Skin of body (tissue), 2 donors: ENCODE measurements around the gene NEURL1. TPM values are rescaled to one million over a fixed set of nuclear protein-coding genes. Genes with fewer than 3 reads are reported as not detected.
"Not testable (repeated sequence)": the region's sequence is repeated elsewhere in the genome, so short reads cannot be mapped to it uniquely, and the experiment has no call there.

Experiments
- DNase-seq: peaks from one replicate; lab custom pipeline; 2025; lab: John Stamatoyannopoulos, UW
- total RNA-seq: library from RNA; depleted of rRNA; stranded (reverse); fragments of >200 nt; gene quantifications from one replicate; pipeline ENCODE4 v1.2.3, GENCODE V29; 2014

NEURL1 gene
- total RNA-seq, 1 donor from 2014 or later, result 2.1 TPM

DNA sequence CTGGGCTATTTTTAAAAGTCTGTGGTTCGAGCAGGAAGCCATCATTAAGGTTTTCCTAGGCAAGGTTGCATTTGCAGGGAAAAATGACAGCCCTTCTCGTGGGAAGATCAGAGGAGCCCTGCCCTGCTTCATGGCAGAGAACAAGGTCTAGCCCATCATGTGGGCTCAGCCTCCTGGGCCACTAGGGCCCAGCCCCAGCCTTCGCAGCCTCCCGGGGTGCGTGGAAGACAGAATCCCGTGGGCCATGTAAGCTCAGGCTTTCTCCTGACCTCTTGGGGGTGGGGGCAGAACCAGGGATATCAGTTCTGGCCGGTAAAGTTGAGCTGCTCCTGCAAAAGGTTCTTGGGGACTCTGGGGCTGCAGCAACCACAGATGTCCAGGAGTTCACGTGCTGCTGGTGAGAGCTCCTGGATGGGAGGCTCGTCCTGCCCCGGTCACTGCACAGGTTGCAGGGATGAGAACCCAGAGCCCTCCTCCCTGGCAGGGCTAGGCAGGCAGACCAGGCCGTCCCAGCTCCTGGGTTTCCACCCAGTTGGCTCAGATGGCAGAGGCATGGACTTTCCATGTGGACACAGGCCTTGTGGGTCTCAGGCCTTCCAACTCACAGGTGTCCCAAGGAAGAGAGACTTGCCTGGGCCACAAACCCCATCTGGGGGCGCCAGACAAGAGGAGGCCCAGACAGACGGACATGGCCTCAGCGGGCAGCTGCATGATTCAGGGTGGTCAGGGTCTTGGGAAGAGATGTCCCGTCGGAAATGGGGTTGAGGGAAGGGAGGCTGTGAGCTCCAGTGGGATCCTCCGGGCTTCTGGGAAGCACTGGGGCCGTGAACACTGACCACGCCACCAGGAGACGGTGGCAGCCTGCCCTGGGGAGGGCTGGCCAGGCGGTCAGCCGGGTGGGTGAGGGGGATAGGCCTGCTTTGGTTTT lies 126.2 kb downstream of the NEURL1 start:
- no peak for DNase-seq

- DNase-seq, result no peak
Measured at GRCh38 chr10:103620352-103620740, 126.8 kb downstream of the NEURL1 start.

DNA sequence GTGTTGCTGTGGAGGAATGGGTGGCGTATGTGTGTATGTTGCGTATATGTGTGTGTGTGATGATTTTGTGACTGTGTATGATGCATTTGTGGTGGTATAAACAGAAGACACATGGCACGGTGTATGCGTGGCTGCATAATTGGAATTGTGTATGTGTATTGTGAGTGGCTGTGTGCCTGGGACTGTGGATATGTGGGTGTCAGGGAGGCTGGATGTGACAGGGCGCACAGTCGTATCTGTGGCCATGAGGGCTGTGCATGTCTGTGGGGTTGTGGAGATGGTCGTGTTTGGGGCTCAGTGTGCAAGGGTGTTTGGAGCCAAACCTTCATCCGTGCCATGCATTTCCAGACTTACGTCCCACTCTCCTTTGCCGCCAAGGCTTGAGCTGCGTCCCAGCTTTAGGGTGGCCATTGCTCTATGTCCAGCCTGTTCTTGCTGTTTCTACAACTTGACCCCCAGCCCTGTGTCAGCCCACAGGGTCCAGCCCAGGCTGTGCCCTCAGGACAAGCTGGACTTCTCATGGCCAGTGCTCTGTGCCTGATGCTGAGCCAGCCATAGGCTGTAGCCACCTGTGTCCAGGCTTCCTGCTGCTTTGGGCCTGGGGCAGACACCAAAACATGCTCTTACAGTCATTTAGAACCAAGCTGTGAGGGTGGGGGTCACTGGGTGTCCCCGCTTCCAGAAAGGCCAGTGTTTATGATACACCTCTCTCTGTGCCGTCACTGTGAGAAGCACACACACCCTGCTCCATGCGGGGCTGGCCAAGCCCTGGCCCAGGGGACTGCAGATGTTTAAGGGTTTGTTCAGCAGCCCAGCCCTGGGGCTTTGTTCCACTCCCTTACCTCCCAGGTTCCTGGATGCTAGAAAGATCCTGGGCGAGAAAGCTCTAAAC lies 127.6 kb downstream of the NEURL1 start:
- no peak for DNase-seq

DNA sequence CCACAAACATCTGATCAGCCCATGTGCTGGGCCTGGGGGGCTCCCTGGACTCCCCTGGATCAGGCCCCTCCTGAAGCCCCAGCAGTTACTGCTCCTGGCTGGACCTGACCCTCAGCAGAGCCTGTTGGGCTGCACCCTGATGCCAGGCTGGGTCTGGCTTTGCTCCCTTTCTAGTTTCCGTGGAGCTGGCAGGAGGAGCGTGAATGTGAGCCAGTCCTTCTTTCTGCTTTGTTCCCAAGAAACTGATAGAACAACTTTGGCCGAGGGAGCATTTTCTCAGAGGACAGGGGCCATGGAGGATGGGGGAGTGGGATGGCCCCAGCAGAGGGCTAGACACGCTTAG lies 128.2 kb downstream of the NEURL1 start:
- DNase-seq, result no peak

DNA sequence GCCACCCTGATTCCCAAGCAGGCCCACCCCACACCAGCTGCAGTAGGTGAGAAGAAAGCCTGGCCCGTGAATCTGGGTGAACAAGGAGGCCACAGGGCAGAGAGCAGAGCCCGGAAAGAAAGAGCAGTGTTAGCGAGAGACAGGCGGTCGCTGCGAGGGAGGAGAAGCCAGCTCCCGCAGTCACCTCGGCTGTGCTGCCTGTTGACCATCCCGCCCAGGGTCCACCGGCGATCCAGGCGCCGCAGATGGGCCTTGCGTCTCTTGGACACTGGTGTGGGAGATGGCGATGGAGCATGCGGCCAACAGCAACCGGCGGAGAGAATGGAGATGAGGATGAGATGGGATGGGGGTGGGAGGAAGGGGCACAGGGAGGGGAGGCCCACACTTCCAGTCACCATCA lies 128.8 kb downstream of the NEURL1 start:
- no peak for DNase-seq

DNA sequence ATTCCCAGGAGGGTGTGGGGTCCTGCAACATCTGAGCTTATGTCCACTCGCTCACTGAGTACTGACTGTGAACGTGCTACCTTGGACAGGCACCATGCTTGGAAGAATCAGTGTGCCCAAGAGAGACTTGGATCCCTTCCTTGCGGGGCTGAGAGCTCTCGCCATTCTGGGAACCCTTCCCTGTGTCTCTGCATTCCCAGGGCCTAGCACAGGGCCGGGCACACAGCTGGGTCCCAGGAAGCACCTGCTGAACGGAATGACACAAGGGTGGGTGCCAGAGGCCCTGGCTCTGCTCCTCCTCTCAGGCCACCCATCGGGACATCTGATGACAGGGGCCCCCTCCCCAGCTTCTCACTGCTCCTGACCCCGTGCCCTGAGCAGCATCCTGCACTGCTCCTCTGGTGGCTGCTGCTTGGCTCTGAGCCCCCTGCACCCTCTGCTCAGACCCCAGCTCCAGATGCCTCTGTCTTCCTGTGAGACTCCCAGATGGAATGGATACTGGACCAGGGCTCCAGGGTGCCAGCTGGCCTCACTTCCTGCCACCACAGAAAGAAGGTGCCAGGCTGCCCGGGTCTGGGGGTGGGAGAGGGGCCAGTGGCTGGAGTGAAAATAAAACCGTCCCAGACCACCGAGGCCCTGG lies 129.6 kb downstream of the NEURL1 start:
- no peak for DNase-seq

- DNase-seq, result no peak
Measured at GRCh38 chr10:103626178-103626577, 132.7 kb downstream of the NEURL1 start.

DNA sequence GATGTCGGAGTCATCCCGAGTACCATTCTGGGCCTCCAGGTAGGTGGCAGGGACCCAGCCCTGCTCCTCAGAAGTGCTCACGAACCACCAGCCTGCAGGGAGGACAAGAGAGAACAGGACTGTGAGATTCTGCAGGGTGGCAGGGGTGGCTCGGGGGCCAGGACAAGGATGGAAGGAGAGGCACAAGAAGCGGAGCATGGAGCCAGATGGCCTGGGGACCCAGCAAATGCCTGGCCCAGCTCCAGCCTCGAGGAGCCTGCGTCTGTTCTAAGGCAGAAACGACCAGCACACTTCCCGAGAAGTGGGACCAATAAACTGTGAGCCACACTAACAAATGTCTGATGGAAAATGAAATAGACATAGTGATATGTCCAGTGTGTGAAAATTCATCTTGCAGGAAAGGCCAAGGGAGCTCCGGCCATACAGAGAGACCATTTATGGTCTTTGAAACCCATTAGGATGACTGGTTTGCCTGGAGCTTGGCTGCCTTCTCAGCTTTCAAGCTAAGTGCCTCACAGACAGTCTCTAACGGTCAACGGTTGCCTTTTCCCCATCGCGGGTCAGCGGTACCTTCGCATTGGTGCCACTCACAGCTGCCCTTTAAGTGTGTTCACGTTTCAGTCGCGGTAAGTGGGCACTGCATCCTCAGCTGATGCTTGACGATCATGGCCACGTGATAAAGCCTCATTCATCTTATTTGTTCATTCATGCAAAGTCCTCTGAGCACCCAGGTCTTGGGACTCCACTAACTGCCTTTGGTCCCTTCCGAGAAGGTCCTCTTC lies 133.8 kb downstream of the NEURL1 start:
- DNase-seq, result no peak

GRCh38 chr10:103627893-103628292 lies 134.4 kb downstream of the NEURL1 start:
- no peak for DNase-seq

- no peak for DNase-seq
Measured at GRCh38 chr10:103629581-103629980, 136.1 kb downstream of the NEURL1 start.

DNA sequence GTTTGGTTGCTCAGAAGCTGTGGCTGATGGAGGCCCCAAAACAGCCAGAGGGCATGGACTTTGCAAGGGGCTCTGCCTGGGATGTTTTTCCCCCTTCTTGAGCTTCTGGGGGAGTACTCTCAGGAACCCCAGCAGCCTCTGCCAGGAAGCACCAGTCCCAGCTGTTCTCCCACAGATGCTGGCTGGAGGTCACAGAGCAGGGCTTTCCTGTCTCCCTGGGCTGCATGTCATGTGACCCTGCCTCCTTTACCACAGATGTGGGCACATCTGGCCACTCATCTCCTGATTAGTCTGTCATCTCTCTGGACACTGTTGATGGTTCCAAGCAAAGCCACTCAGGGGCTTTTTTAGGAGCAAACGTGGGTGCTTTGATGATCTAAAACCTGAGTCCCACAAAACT lies 136.7 kb downstream of the NEURL1 start:
- DNase-seq, result no peak

DNA sequence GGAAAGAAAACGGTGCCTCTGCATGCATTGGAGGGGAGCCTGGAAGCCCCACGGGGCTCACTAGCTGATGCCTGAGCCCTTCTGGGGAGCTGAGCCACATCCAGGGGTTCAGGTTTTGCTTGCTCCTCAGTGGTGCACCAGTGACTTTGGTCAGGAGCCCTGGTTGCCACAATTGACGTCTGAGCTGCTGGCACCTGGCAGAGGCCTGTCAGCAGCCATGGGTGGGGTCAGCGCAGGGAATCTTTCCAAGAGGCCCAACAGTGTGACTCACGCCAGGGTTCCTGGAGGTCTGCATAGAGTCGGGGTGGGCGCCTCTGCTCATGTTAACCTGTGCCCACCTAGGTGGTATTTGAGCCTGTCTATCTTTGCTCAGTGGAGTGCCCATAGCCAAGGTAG lies 138.7 kb downstream of the NEURL1 start:
- DNase-seq, result no peak

- DNase-seq, result not testable (repeated sequence)
Measured at GRCh38 chr10:103632871-103633270, 139.4 kb downstream of the NEURL1 start.

DNA sequence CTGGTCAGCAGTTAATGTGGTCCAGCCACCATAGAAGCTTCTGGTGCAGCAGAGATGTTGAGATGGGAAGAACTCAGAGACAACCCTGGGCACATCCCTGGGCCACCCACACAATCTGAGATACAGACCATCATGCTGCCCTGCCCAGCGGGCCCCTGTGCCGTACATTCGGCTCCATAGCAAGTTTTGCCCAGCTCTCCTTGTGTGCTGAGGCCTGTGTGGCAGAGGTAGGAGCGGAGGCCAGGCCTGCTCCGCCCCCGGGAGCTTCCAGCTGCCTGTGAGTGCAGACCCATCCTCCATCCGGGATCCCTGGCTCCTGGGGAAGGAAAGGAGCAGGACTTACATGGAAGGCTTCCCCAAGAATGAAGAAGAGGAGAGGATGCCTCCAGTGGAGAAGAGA lies 140.3 kb downstream of the NEURL1 start:
- DNase-seq, result no peak

DNA sequence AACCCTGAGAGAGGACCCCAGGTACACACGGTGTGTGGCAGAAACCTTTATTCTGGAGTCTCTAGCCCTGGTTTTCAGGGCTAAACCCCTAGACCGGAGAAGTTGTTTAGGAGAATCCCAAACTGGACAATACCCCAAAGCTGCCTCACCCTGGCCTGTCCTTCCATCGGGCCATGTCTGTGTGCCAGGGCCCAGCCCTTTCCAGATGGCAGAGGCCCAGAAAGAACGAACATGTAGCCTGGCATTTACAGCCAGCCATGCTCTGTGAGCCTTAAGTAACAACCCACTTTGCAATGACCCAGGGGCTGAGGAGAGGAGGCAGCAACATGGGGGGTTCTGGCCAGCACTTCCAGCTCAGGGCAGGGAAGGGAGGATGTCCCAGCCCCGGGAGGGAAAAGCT lies 142.1 kb downstream of the NEURL1 start:
- no peak for DNase-seq

GRCh38 chr10:103636492-103636891 lies 143.0 kb downstream of the NEURL1 start:
- no peak for DNase-seq

GRCh38 chr10:103637011-103637410 lies 143.5 kb downstream of the NEURL1 start:
- no peak for DNase-seq

DNA sequence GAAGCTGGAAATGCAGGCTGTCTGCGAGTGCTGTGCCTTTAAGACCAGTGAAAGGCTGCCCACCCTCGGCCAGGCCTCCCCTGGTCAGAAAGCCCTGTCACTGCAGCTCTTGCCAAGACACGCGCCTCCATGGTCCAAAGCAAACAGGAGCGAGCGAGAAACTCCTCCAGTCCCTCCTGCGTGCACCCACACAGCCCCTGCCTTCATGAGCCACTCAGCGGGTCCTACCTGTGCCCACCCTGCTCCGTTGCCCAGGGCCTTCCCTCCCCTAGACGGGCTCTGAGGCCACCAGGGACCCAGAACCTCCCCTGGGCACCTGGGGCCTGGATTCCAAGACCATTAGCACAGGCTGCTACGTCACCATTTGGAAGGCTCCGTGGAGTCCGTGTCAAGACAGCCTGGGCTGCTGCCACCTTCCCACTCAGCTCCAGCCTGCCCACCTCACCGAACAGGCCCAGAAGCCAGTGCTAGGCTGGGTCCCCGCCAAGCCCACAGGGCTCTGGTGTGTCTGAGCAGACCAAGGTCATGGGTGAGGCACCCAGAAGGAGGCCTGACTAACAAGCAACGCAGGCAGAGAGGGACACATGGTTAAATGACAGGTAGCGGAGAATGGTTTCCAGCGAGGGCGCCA lies 144.5 kb downstream of the NEURL1 start:
- peak; percentile 31 for DNase-seq

DNA sequence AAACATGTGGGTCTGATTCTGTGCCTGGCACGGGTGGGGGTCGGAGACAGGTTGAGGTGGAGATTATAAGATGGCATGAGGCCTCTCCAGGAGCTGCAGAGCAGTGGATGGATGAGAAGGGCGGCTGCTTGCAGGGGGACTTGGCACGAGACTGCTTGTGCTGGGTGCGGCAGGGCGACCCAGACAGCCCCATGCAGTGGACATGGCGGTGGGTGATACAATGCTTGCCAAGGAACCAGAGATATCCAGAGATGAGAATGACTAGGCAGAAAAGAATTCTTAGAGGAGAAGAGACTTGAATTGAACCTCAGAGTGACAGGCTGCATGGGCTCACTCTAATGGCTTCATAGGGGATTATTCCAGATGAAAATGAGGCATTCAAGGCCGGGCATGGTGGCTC lies 145.4 kb downstream of the NEURL1 start:
- no peak for DNase-seq

DNA sequence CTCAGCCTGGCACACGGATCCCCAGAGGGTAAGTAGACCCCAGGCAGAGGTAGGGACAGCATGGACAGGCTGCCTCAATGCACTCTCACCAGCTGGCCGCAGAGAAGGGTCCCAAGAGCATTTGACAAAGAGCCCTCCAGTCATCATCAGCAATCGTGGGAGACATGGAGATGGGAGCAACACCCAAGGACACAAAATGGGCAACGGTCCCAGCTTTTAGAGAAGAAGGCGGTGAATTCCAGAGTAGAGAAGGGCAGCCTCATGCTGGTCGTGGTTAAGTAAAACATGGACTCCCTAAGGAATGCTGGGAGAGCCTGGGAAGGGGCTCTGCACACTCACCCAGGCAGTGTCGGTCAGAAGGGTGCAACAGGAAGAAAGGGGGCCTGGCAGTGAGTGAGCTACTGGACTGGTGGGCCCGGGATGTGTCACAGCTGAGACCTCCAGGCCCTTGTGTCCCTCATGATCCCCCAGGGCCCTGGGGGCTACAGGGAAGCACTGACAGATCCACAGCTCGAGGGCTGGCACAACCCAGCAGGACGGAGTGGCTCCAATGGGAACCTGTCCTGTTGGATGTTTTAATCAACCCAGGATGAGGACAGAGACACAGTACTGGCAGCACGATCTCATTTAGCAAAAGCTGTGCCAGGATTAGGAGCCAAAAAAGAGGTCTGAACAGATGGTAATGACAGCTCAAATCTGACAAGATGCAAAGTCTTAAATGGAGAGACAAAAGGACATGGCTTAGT lies 147.1 kb downstream of the NEURL1 start:
- peak; percentile 70 for DNase-seq
